ENCODE measurements around the gene CCDC74B. TPM values are rescaled to one million over a fixed set of nuclear protein-coding genes. Genes with fewer than 3 reads are reported as not detected.
"Not testable (repeated sequence)": the region's sequence is repeated elsewhere in the genome, so short reads cannot be mapped to it uniquely, and the experiment has no call there.

Gene CCDC74B
- total RNA-seq, 2 experiments from 2014 or later: 3.2 to 3.3 TPM

DNA sequence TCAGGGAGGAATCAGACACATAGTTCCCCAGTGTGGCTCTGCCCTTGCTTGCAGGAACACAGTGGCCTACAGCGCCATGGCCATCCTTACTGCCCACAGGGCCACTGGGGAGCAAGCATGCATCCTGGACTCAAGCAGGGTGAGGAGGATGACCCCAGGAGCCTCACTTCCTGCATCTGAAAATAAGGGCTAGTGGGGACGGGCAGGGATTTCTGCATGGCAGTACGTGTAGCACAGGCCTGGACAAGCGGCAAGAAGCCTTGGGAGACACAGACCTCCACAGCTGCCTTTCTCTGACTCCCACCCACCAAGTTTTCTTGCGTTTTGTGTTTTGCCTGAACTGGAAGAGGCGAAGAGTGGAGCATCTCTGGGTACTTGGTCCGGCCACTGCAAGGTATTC lies 17.6 kb upstream of the CCDC74B start:
- intact Hi-C loops (cut with micrococcal nuclease); DNase-seq; H3K4me3 Mint-ChIP-seq; H3K27me3 Mint-ChIP-seq; CTCF ChIA-PET; H3K4me1 Mint-ChIP-seq (ENCODE audit: low read depth); POLR2A ChIA-PET; H3K27ac Mint-ChIP-seq; H3K9me3 Mint-ChIP-seq: not testable (repeated sequence)
- H3K36me3 Mint-ChIP-seq: peaks cover 31% of the 10 kb centered on the region

GRCh38 chr2:130160838-130161705 lies 16.2 kb upstream of the CCDC74B start:
- CTCF ChIA-PET: not testable (repeated sequence)

GRCh38 chr2:130160131-130160530 lies 15.2 kb upstream of the CCDC74B start:
- intact Hi-C loops (cut with micrococcal nuclease): no loop called here
- CTCF ChIA-PET: no interaction called here
- peaks cover 15% of the 10 kb centered on the region for H3K36me3 Mint-ChIP-seq

More at GRCh38 chr2:130160838-130161705, 16.2 kb upstream of the CCDC74B start:
- H3K36me3 Mint-ChIP-seq: peaks cover 21% of the 10 kb centered on the region
- H3K27me3 Mint-ChIP-seq; POLR2A ChIA-PET; intact Hi-C loops (cut with micrococcal nuclease); DNase-seq; H3K4me3 Mint-ChIP-seq; H3K4me1 Mint-ChIP-seq (ENCODE audit: low read depth); H3K9me3 Mint-ChIP-seq; H3K27ac Mint-ChIP-seq: not testable (repeated sequence)

GRCh38 chr2:130159376-130159775 lies 14.5 kb upstream of the CCDC74B start:
- POLR2A ChIA-PET; DNase-seq; H3K4me1 Mint-ChIP-seq (ENCODE audit: low read depth); H3K27ac Mint-ChIP-seq; CTCF ChIA-PET; H3K9me3 Mint-ChIP-seq; intact Hi-C loops (cut with micrococcal nuclease); H3K27me3 Mint-ChIP-seq; H3K4me3 Mint-ChIP-seq: not testable (repeated sequence)
- peaks cover 12% of the 10 kb centered on the region for H3K36me3 Mint-ChIP-seq

More at GRCh38 chr2:130160131-130160530, 15.2 kb upstream of the CCDC74B start:
- Mint-ChIP-seq H3K27me3 (no peaks in the 10 kb centered on the region), H3K9me3 (no peaks in the 10 kb centered on the region), H3K4me1 (ENCODE audit: low read depth) (no peaks in the 10 kb centered on the region), H3K27ac (no peak overlapping the region), H3K4me3 (no peak overlapping the region)
- no peak for DNase-seq
- POLR2A ChIA-PET: no interaction called here

DNA sequence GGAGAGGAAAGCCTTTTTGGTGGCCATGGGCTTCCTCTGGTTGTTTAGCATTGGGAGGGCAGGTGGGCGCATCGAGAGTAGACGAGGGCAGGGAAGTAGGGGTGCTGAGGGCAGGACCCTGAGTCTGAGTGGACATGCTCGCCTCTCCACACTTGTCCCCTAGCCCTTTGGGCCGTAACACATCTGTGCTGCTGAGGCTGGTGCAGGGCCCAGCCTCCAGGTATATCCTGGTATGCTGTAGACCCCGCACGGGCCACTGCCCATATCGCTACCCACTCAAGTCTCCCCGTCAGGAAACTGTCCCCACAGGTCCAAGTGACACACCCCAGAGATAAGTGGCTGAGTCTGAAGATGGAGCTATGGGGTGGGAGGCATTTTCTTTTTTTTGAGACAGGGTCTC lies 13.7 kb upstream of the CCDC74B start:
- Mint-ChIP-seq H3K27ac (no peak overlapping the region), H3K36me3 (peaks cover 5% of the 10 kb centered on the region), H3K4me1 (ENCODE audit: low read depth) (no peaks in the 10 kb centered on the region), H3K4me3 (no peak overlapping the region), H3K27me3 (no peaks in the 10 kb centered on the region), H3K9me3 (no peaks in the 10 kb centered on the region)
- CTCF ChIA-PET: no interaction called here
- POLR2A ChIA-PET: no interaction called here
- intact Hi-C loops (cut with micrococcal nuclease): no loop called here
- DNase-seq: no peak

DNA sequence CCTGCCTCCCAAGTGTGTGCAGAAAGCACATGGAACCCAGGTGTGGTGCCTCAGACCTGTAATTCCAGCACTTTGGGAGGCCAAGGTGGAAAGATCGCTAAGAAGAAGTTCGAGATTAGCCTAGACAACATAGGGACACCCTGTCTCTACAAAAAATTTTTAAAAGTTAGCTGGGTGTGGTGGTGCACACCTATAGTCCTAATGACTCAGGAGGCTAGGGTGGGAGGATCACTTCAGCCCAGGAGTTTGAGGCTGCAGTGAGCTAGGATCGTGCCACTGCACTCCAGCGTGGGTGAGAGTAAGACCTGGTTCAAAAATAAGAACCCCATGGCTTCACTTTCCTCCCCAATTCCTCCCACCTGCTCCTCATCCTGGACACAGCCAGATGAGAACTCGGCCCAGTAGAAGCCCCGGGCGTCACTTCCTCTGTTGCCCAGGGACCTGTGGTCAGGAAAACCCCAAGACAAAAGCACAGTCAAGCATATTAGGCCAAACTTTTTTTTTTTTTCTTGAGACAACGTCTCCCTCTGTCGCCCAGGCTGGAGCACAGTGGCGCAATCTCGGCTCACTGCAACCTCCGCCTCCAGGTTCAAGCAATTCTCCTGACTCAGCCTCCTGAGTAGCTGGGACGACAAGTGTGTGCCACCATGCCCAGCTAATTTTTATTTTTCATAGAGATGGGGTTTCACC lies 13.1 kb upstream of the CCDC74B start:
- H3K36me3 Mint-ChIP-seq; H3K4me3 Mint-ChIP-seq; H3K4me1 Mint-ChIP-seq (ENCODE audit: low read depth); CTCF ChIA-PET; H3K27me3 Mint-ChIP-seq; POLR2A ChIA-PET; intact Hi-C loops (cut with micrococcal nuclease); H3K9me3 Mint-ChIP-seq: not testable (repeated sequence)
- peak overlapping the region; percentile 51 for H3K27ac Mint-ChIP-seq
- DNase-seq: peak; percentile 34

DNA sequence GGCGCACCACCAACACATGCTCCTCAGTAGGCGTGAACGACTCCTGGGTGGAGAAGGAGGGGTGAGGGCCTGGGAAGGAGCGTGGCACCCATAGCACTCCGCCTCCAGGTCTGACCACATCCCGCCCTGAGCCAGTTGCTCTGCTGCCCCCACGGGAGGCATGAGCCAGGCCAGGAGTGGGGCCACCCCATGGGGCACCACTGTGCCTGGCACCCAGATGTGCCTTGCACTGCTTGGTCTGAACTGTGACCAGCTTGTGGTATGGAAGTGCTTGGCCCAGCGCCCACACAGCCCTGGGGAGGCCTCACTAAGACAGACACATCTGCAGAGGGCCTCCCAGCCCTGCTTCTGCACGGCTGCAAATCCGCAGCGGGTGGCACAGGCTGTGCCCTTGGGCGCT lies 12.4 kb upstream of the CCDC74B start:
- H3K36me3 Mint-ChIP-seq: not testable (repeated sequence)

GRCh38 chr2:130156624-130157004 lies 11.7 kb upstream of the CCDC74B start:
- intact Hi-C loops (cut with micrococcal nuclease): no loop called here
- Mint-ChIP-seq H3K4me1 (ENCODE audit: low read depth) (no peaks in the 10 kb centered on the region), H3K27me3 (no peaks in the 10 kb centered on the region), H3K4me3 (no peak overlapping the region), H3K9me3 (no peaks in the 10 kb centered on the region), H3K27ac (no peak overlapping the region), H3K36me3 (peaks cover 3% of the 10 kb centered on the region)
- POLR2A ChIA-PET: no interaction called here
- DNase-seq: no peak
- CTCF ChIA-PET: interaction anchor here (1.0 to 1.2 kb wide), 2 partner anchors 23 to 176 kb away, joined by 5 read pairs; no protein-coding TSS in a partner anchor

More for the DNA sequence above, 12.4 kb upstream of the CCDC74B start:
- DNase-seq; POLR2A ChIA-PET; intact Hi-C loops (cut with micrococcal nuclease); H3K4me3 Mint-ChIP-seq; H3K27me3 Mint-ChIP-seq; CTCF ChIA-PET; H3K4me1 Mint-ChIP-seq (ENCODE audit: low read depth); H3K9me3 Mint-ChIP-seq; H3K27ac Mint-ChIP-seq: not testable (repeated sequence)

GRCh38 chr2:130155956-130156623 lies 11.2 kb upstream of the CCDC74B start:
- H3K9me3 Mint-ChIP-seq; H3K27me3 Mint-ChIP-seq; H3K36me3 Mint-ChIP-seq; H3K4me1 Mint-ChIP-seq (ENCODE audit: low read depth); DNase-seq; H3K4me3 Mint-ChIP-seq; POLR2A ChIA-PET; intact Hi-C loops (cut with micrococcal nuclease); H3K27ac Mint-ChIP-seq: not testable (repeated sequence)
- CTCF ChIA-PET: interaction anchor here (0.8 to 1.2 kb wide), 3 partner anchors 24 to 177 kb away, joined by 4 to 5 read pairs (median 5); no protein-coding TSS in a partner anchor

- H3K36me3 Mint-ChIP-seq: peaks cover 3% of the 10 kb centered on the region
- ChIA-PET CTCF (interaction anchor here (0.8 to 1.2 kb wide), 3 partner anchors 25 to 178 kb away, joined by 4 to 5 read pairs (median 5); no protein-coding TSS in a partner anchor), POLR2A (no interaction called here)
These were observed 10.2 kb upstream of the CCDC74B start for GRCh38 chr2:130154773-130155765.

GRCh38 chr2:130154423-130154770 lies 9.5 kb upstream of the CCDC74B start:
- H3K27ac Mint-ChIP-seq; CTCF ChIA-PET; DNase-seq; intact Hi-C loops (cut with micrococcal nuclease); H3K9me3 Mint-ChIP-seq; H3K4me3 Mint-ChIP-seq; POLR2A ChIA-PET; H3K4me1 Mint-ChIP-seq (ENCODE audit: low read depth); H3K36me3 Mint-ChIP-seq; H3K27me3 Mint-ChIP-seq: not testable (repeated sequence)

More at GRCh38 chr2:130154773-130155765, 10.2 kb upstream of the CCDC74B start:
- DNase-seq: no peak
- H3K9me3 Mint-ChIP-seq: no peaks in the 10 kb centered on the region
- intact Hi-C loops (cut with micrococcal nuclease): no loop called here
- no peaks in the 10 kb centered on the region for H3K27me3 Mint-ChIP-seq
- no peaks in the 10 kb centered on the region for H3K4me1 Mint-ChIP-seq (ENCODE audit: low read depth)
- no peak overlapping the region for H3K27ac Mint-ChIP-seq
- no peak overlapping the region for H3K4me3 Mint-ChIP-seq
